Mammary epithelial cell (primary cell): ENCODE data around the gene PCNP.
"Not testable (repeated sequence)": the region's sequence is repeated elsewhere in the genome, so short reads cannot be mapped to it uniquely, and the experiment has no call there.

Source experiments
- CTCF ChIP-seq, 2 donors: IDR thresholded peaks in 1 of 2; conservative IDR thresholded peaks in 1 of 2; 2 replicates each; pipeline ENCODE4 v1.5.1; 2011 to 2012; ENCODE audit warnings: inconsistent platforms in 2 of 2, low read length in 2 of 2, mild to moderate bottlenecking in 2 of 2, control low read depth in 1 of 2, low read depth in 1 of 2; ENCODE audit not compliant: insufficient read depth in 1 of 2; ENCODE audit errors: extremely low read depth in 1 of 2
- EZH2 ChIP-seq: IDR thresholded peaks from 2 replicates; pipeline ENCODE4 v1.6.1; 2012; ENCODE audit warnings: low read length, inconsistent platforms, borderline replicate concordance

DNA sequence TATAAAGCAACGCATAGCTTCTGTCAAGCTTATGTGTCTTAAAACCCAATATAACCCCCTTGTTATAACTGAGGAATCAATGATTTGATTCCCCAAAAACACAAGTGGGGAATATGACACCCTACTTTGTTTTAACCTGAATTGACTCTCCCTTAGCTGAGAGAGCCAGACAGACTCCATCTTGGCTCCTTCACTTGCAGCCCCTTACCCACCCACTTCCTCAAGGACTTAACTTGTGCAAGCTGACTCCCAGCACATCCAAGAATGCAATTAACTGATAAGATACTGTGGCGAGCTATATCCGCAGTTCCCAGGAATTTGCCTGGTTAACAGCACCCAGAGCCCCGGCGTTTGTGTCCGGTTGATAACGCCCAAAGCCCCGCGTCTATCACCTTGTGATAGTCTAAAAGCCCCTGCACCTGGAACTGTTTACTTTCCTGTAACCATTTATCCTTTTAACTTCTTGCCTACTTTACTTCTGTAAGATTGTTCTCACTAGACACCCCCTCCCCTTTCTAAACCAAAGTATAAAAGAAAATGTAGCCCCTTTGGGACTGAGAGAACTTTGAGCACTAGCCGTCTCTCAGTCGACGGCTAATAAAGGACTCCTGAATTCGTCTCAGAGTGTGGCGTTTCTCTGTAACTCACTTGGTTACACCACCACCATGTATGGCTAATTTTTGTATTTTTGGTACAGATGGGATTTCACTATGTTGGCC, 67.6 kb downstream of the PCNP start:
- TF ChIP-seq CTCF (conservative IDR thresholded peaks at IDR 0.05 in 1 of 2, IDR thresholded peaks at IDR 0.05 in 1 of 2; ENCODE audit: extremely low read depth in 1 of 2, insufficient read depth in 1 of 2, low read depth in 1 of 2, low read length in 2 of 2); EZH2: not testable (repeated sequence)
